ENCODE results near the gene CRELD2. TPM values are rescaled to one million over a fixed set of nuclear protein-coding genes. Genes with fewer than 3 reads are reported as not detected.
"Not testable (repeated sequence)": the region's sequence is repeated elsewhere in the genome, so short reads cannot be mapped to it uniquely, and the experiment has no call there.

CRELD2 gene
- total and polyA plus RNA-seq, 2 of the 4 experiments (the other 2 are of a cell fraction), result 36.2 to 70.7 TPM

GRCh38 chr22:49944399-49944891, 26.0 kb downstream of the CRELD2 start:
- Histone ChIP-seq H4K20me1 (ENCODE audit: insufficient read depth, low read length) (no peaks in the 10 kb centered on the region), H2BK20ac (ENCODE audit: low read depth, low read length) (no peak overlapping the region), H4K5ac (ENCODE audit: low read depth, low read length) (no peak overlapping the region), H3K9me3 (ENCODE audit: control insufficient read depth, insufficient read depth, low read length) (no peaks in the 10 kb centered on the region), H3K36me3 (ENCODE audit: control insufficient read depth, insufficient read depth, low read length) (no peaks in the 10 kb centered on the region), H2AFZ (replicated peaks; ENCODE audit: low read length, poor library complexity) (no peak overlapping the region), H3K4me3 (ENCODE audit: insufficient read depth, low read depth, low read length) (no peak overlapping the region), H3K27me3 (ENCODE audit: control insufficient read depth, insufficient read depth, low read length) (no peaks in the 10 kb centered on the region), H3K23ac (ENCODE audit: low read depth, low read length) (no peak overlapping the region), H2BK120ac (ENCODE audit: low read depth, low read length) (no peak overlapping the region), H3K56ac (ENCODE audit: extremely low read depth, insufficient read depth, low read length) (no peak overlapping the region), H3K9ac (ENCODE audit: low read depth, low read length) (no peak overlapping the region), H3K4me2 (ENCODE audit: low read depth, low read length) (no peak overlapping the region), H3K18ac (ENCODE audit: low read depth, low read length) (no peak overlapping the region), H2BK5ac (ENCODE audit: low read depth, low read length, poor library complexity, severe bottlenecking) (no peak overlapping the region), H3K79me1 (ENCODE audit: low read depth in 1 of 2, low read length in 2 of 2) (no peaks in the 10 kb centered on the region), H3K4ac (ENCODE audit: low read depth, low read length) (no peak overlapping the region), H2AK5ac (ENCODE audit: low read depth, low read length) (no peak overlapping the region), H4K91ac (ENCODE audit: insufficient read depth, low read depth, low read length) (no peak overlapping the region; the same call in 1 of the 2 replicates), H3K9me1 (ENCODE audit: insufficient read depth, low read length) (no peaks in the 10 kb centered on the region), H4K8ac (ENCODE audit: low read depth in 2 of 2, low read length in 2 of 2) (no peak overlapping the region), H3K27ac (ENCODE audit: insufficient read depth, low read length) (no peak overlapping the region), H3K4me1 (ENCODE audit: control insufficient read depth, insufficient read depth, low read length) (no peaks in the 10 kb centered on the region), H2AK9ac (replicated peaks; ENCODE audit: low read depth, low read length, poor library complexity) (peak overlapping the region; percentile 44), H2BK15ac (ENCODE audit: low read depth, low read length) (no peak overlapping the region), H3K14ac (replicated peaks; ENCODE audit: low read depth, low read length) (no peak overlapping the region)
- dilution Hi-C loops (cut with HindIII; ENCODE audit: low sequenced_read_pairs, unreplicated experiment) (no loop called here), intact Hi-C loops (cut with micrococcal nuclease) (no loop called here), in situ Hi-C loops (cut with MboI; ENCODE audit: low sequenced_read_pairs) (no loop called here)
- BruUV-seq (replicated peaks), result no TSS peak
- ChIA-PET POLR2A (ENCODE audit: unreplicated experiment) (no interaction called here), CTCF (no interaction called here)
- no peak for ATAC-seq (ENCODE audit: low read depth)
- no peak for DNase-seq
- no CpG with 5 or more reads among the region's 13 CpGs for WGBS, 2 experiments (ENCODE audit: extremely low coverage in 2 of 2, insufficient read length in 1 of 2)
- TF ChIP-seq MAFK (IDR thresholded peaks at IDR 0.05; ENCODE audit: low read depth, low read length), result no peak
- TF ChIP-seq, protein P1, sequence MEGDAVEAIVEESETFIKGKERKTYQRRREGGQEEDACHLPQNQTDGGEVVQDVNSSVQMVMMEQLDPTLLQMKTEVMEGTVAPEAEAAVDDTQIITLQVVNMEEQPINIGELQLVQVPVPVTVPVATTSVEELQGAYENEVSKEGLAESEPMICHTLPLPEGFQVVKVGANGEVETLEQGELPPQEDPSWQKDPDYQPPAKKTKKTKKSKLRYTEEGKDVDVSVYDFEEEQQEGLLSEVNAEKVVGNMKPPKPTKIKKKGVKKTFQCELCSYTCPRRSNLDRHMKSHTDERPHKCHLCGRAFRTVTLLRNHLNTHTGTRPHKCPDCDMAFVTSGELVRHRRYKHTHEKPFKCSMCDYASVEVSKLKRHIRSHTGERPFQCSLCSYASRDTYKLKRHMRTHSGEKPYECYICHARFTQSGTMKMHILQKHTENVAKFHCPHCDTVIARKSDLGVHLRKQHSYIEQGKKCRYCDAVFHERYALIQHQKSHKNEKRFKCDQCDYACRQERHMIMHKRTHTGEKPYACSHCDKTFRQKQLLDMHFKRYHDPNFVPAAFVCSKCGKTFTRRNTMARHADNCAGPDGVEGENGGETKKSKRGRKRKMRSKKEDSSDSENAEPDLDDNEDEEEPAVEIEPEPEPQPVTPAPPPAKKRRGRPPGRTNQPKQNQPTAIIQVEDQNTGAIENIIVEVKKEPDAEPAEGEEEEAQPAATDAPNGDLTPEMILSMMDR (conservative IDR thresholded peaks at IDR 0.05; ENCODE audit: low read depth, low read length), result no peak
- no peak for TF ChIP-seq NFE2L2 (IDR thresholded peaks at IDR 0.05; ENCODE audit: low read depth, low read length)
- no peak for TF ChIP-seq POLR2A (IDR thresholded peaks at IDR 0.05; ENCODE audit: low read depth, low read length)
- TF ChIP-seq RCOR1 (IDR thresholded peaks at IDR 0.05; ENCODE audit: insufficient replicate concordance, low read length), result no peak

- intact Hi-C loops (cut with micrococcal nuclease); ATAC-seq (ENCODE audit: low read depth); H3K18ac ChIP-seq (ENCODE audit: low read depth, low read length): not testable (repeated sequence)
Measured at GRCh38 chr22:49945042-49945794, 26.8 kb downstream of the CRELD2 start.

More at GRCh38 chr22:49945042-49945794, 26.8 kb downstream of the CRELD2 start:
- H4K20me1 ChIP-seq (ENCODE audit: insufficient read depth, low read length); POLR2A ChIA-PET (ENCODE audit: unreplicated experiment); H4K8ac ChIP-seq (ENCODE audit: low read depth in 2 of 2, low read length in 2 of 2); H3K9me1 ChIP-seq (ENCODE audit: insufficient read depth, low read length); H2AFZ ChIP-seq (replicated peaks; ENCODE audit: low read length, poor library complexity); BruUV-seq (replicated peaks); H3K4me2 ChIP-seq (ENCODE audit: low read depth, low read length); DNase-seq; CTCF ChIA-PET; H3K9ac ChIP-seq (ENCODE audit: low read depth, low read length); H2BK20ac ChIP-seq (ENCODE audit: low read depth, low read length); H3K79me1 ChIP-seq (ENCODE audit: low read depth in 1 of 2, low read length in 2 of 2); dilution Hi-C loops (cut with HindIII; ENCODE audit: low sequenced_read_pairs, unreplicated experiment); H2BK5ac ChIP-seq (ENCODE audit: low read depth, low read length, poor library complexity, severe bottlenecking); H3K56ac ChIP-seq (ENCODE audit: extremely low read depth, insufficient read depth, low read length); H3K4ac ChIP-seq (ENCODE audit: low read depth, low read length); H2AK5ac ChIP-seq (ENCODE audit: low read depth, low read length); H3K27ac ChIP-seq (ENCODE audit: insufficient read depth, low read length); H2AK9ac ChIP-seq (replicated peaks; ENCODE audit: low read depth, low read length, poor library complexity); H4K91ac ChIP-seq (ENCODE audit: insufficient read depth, low read depth, low read length); H3K23ac ChIP-seq (ENCODE audit: low read depth, low read length); H2BK15ac ChIP-seq (ENCODE audit: low read depth, low read length); in situ Hi-C loops (cut with MboI; ENCODE audit: low sequenced_read_pairs); H3K14ac ChIP-seq (replicated peaks; ENCODE audit: low read depth, low read length); H4K5ac ChIP-seq (ENCODE audit: low read depth, low read length); H3K36me3 ChIP-seq (ENCODE audit: control insufficient read depth, insufficient read depth, low read length); H3K27me3 ChIP-seq (ENCODE audit: control insufficient read depth, insufficient read depth, low read length); H3K4me3 ChIP-seq (ENCODE audit: insufficient read depth, low read depth, low read length); H2BK120ac ChIP-seq (ENCODE audit: low read depth, low read length); H3K4me1 ChIP-seq (ENCODE audit: control insufficient read depth, insufficient read depth, low read length); H3K9me3 ChIP-seq (ENCODE audit: control insufficient read depth, insufficient read depth, low read length): not testable (repeated sequence)
- no CpG with 5 or more reads among the region's 17 CpGs for WGBS, 2 experiments (ENCODE audit: extremely low coverage in 2 of 2, insufficient read length in 1 of 2)

All from IMR-90 (cell line).